ENCODE data around the gene SH3BP5L. TPM values are rescaled to one million over a fixed set of nuclear protein-coding genes. Genes with fewer than 3 reads are reported as not detected.

The SH3BP5L gene
- total RNA-seq = 19.8 TPM
- long read RNA-seq, transcript SH3BP5L-201 (7 exons, 3,861 nt) = major isoform, 12 of 13 reads
- long read RNA-seq, partial matches to known transcripts = 0 of 13 reads
- long read RNA-seq, other reads (novel, unspliced or antisense) = 1 of 13 reads

DNA sequence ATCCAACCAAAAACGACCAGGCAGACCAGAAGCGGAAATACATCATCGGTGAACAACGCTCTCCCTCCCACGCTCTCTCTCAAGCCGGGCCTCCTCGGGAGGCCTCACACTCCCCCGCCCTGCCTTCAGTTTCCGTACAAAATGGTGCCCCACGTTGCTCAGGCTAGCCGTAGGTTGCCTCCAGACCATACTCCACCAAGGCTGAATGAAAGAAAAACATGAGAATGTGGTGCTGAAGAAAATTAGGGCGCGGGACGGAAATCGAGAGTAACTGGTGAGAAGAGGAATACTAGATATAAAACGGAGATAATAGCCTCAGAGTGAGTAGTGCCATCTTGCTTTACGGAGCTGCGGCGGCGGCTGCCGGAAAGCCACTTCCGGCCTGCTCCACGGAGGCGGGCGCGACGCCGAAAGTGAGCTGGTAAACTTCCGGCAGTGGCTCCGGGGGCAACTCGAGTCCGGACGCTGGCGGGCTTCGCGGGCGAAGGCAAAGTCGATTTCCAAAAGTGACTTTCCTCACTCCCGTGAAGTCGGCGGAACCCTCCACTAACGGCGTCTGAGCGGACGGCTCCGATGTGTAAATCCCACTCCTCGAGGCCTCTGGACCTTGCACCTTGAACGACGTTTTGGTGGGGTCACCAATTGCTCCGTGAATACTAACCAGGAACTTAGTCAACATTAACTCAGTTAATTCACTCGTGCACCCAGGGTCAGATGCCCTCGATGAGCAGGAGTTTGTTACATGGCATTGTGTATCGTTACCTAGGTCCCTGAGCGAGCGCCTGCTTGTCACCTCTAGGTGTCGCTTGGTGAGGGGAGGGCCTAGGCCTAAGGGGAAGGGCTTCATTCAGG lies at the start of gene SH3BP5L:
Gene SH3BP5L (minus strand): TSS at position 7 of the 852 bp plus-strand sequence. CDS start 980 bp downstream, outside the sequence.
- ATAC-seq (ENCODE audit: poor library complexity) = peak; percentile 96
- peak; percentile 95 for DNase-seq
- intact Hi-C loops (cut with DNase I) = no loop called here

DNA sequence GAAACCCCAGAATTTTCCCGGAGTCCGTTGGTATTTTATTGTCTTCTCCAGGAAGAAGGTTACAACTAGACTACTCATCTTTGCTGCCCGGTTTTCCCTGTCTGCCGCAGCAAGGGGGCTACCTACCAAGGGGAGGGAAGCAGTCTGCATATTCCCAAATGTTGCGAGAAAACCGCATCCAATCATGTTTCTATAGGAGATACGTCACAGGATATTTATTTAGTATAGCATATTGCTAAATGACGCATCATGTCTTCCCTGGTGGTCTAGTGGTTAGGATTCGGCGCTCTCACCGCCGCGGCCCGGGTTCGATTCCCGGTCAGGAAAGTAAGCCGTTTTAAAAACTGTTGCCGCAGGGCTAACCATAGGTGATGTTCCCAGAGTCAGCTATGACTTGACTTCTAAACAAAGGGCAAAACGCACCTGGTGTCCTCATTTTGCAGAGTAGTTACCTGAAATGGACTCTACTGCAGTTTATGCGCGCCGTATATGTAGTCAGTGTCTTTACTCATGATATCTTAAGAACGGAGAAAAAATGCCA lies 48.3 kb upstream of the SH3BP5L start:
- ATAC-seq (ENCODE audit: poor library complexity) (peak; percentile 80), DNase-seq (peak; percentile 84)
- intact Hi-C loops (cut with DNase I) = no loop called here

DNA sequence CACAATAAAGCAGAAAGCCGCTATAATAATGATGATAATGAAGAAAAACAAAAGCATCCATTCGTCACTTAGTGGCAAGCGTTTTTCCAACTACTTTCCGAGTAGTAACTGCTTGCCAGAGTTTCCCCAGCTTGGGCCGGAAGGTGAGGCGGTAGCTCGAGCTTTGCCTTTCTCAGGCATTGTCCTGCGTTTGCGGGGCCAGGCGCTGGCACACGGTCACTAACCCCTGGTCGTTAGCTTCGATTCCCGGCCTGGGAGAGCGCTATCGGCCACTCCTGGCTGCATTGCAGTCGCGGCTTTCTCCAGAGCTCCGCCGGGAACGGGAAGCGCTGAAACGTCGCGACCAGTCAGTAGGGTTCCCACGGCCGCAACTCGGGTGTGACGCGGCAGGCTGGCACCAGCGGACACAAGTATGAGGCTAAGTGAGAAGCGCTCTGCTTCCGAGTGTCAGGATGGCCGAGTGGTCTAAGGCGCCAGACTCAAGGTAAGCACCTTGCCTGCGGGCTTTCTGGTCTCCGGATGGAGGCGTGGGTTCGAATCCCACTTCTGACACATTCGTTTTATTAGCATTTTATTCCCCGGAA lies 47.8 kb upstream of the SH3BP5L start:
- DNase-seq (peak; percentile 95), ATAC-seq (ENCODE audit: poor library complexity) (peak; percentile 96)
- intact Hi-C loops (cut with DNase I) = no loop called here

DNA sequence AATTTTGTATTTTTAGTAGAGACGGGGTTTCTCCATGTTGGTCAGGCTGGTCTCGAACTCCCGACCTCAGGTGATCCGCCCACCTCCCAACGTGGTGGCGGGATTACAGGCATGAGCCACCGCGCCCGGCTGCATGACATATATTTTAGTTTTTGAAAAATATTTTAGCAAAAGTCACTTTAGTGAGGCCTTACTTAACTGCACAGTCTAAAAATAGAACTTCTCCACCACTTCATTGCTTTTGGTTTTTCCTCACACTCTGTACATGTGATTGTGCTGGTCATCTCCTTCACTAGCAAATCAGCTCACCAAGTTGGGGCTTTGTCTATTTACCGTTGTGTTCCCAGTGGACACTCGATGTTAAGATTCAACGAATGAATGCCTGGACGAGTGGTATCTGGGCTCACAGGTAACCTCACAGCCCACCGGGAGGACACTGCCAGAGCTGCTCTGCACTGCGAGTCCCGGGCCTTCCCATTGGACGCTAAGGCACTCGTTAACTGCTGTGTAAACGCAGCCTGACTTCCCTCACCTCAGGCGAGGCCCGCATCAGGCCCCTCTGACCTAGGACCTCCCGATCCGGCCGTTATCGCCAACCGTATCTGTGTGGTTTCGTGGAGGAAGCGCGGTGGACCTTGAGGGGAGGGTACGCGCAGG lies 47.2 kb upstream of the SH3BP5L start:
- intact Hi-C loops (cut with DNase I) = no loop called here
- ATAC-seq (ENCODE audit: poor library complexity) = peak; percentile 75

DNA sequence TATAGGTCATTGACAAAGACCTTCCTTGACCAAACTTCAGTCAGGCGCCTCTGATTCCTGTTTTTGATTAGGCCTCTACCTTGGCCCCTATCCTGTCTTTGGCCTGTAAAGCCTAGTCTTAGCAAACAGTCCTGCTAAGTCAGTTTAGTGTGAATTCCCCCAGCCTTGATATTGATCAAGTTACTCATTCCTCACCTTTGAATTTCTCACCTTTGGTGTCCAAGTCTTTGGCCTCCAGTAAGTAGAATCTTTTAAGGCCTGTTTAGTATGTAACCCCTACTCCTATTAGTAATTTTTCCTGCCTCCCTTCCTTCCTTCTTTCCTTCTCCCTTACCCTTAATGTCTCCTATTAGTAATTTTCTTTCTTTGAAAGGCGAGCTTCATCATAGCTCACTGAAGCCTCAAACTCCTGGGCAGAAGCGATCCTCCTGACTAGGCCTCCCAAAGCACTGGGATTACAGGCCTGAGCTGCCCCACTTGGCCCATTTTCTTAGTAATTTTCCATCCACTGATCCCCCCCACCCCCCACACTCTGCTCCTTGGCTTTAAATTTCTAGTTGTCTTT lies 46.2 kb upstream of the SH3BP5L start:
- intact Hi-C loops (cut with DNase I) = no loop called here
- DNase-seq = no peak
- no peak for ATAC-seq (ENCODE audit: poor library complexity)

More for the DNA sequence above, 47.2 kb upstream of the SH3BP5L start:
- peak; percentile 71 for DNase-seq

DNA sequence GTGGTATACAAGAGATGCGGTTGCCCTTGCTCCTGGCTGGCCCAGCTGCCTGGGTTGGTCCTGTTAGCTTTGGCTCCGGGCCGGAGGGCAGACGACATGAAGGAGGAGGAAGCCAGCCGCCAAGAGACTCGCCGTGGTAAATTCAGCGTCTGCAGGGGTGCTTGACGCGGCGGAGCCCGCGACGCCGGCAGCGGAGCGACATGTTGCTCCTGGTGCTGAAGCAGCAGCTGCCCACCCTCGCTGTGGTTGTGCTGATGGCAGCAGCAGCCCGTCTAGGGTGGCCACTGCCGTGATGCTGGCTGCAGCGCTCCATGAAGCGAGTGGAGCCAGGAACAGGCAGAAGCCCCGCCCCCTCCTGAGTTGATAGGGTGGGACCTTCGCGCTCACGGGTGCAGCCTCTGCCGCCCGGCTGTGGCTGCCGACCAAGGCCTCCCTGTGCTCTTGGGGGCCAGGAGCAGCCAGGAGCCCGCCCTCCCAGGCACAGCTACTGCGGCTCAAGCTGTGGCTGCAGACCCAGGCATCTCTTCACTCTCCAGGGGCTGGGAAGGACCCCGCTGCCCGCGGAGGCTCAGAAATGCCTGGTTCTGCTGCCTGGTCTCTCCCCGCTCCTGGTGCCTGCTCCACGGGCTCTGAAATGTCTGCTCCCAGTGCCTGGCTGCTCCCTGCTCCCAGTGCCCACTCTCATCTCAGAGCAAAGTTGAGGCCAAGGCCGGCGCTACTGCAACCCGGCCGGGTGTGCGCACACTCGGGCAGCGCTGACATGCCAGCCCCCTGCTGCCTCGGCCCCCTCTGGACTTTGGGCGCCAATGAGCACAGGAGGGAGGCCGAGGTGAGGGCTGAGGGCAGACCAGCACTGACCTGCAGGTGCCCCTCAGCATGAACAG lies 37.5 kb upstream of the SH3BP5L start:
- intact Hi-C loops (cut with DNase I) = no loop called here
- peak; percentile 82 for ATAC-seq (ENCODE audit: poor library complexity)

DNA sequence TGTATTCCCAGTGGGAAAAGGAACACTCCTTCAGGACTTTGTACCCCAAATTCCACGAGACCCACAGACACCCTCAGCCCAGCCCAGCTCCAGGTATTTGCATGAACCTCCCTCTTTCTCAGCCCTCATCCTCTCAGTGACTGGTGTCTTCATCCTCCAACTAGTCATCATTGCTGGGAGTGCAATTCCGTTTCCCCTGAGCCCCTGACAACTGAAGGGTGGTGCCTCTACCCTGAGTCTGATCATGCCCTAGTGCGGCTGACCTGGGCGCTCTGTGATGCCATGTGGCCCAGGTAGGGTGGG lies 36.9 kb upstream of the SH3BP5L start:
- no peak for ATAC-seq (ENCODE audit: poor library complexity)
- intact Hi-C loops (cut with DNase I) = no loop called here

More for the DNA sequence above, 37.5 kb upstream of the SH3BP5L start:
- peak; percentile 93 for DNase-seq

DNA sequence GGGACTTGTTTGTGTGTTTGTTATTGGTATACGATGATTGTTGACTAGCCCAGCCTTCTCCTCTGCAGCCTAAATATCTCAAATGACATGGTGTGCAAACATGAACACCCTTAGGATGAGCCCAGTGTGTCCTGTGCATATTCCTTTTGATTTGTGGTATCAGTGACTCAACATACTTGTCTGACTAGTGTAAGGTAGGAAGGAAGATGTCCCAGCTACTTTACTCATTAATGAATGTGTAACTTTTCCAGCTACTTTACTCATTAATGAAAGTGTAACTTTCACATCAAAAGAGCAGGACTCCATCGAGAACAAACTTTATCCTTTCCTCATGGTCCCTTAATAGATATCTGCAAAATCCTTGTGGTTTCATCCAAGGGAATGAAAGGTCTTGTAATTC lies 35.9 kb upstream of the SH3BP5L start:
- intact Hi-C loops (cut with DNase I) = no loop called here
- no peak for ATAC-seq (ENCODE audit: poor library complexity)

More for the DNA sequence above, 36.9 kb upstream of the SH3BP5L start:
- no peak for DNase-seq

DNA sequence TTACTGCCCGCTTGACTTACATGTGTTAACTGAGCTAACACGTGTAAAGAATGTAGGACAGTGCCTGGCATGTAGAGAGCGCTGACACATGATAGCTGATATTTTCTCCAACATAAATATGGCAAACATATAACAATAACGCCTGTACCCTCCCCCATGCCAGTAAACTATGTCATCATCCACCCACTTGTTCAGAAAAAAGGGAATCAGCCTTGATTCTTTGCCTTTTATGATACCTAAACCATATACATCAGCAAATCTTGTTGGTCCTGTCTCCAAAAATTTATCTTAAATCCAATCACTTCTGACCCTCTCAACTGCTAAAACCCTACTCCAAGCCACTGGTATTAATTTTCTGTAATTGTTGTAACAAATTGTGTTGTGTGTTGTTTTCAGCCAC lies 34.3 kb upstream of the SH3BP5L start:
- no peak for DNase-seq
- intact Hi-C loops (cut with DNase I) = no loop called here
- ATAC-seq (ENCODE audit: poor library complexity) = no peak

More for the DNA sequence above, 35.9 kb upstream of the SH3BP5L start:
- no peak for DNase-seq

DNA sequence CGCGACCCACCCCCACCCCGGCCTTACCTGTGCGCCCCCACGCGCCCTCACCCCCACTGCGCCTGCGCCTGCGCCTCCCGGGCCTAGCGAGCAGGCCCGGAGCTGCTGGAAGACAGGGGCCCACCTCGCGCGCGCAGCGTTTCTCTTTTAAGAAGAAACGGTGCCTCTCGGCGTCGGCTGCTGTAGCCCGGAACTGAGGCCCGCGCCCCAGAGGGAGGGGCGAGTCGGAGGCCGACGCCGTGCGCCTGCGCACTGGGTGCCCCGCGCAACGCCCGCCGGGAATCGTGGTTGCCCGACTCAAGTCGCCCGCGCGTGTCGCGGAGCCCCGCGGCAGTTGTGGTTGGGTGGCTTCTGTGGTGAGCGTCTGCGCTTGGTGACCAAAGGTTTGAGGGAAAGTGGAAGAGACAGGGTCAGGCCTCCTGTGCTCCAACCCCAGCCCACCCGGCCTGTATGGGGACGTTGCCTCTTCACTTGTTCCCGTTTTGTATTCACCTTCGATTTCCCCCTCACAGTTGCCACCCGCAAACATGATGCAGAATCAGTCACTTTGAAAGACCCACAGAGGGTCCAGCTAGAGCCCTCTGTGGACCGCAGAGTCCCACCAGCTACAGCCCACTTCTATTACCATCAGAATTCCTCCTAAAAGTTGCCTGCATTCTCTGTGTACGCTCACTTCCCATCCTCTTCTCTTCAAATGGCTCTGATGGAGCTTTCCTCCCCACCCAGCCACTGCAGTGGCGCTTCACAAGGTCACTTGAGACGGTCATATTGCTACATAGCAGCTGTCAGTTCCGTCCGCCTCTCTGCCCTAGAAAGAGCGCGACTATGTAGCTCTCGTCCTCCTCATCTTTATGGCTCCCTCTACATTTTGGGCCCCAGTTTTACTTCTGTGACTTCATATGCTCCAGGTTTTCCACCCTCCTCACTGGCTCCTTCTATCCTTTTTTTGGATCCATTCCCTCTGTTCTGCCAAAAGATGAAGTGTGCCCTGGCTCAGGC lies 33.5 kb upstream of the SH3BP5L start, which contains the start of gene ZNF692:
Gene ZNF692 (minus strand): TSS at position 195 of the 999 bp plus-strand sequence. CDS start 776 bp downstream, outside the sequence.
- DNase-seq (peak; percentile 99), ATAC-seq (ENCODE audit: poor library complexity) (peak; percentile 92)
- intact Hi-C loops (cut with DNase I) = loop anchor here (2.0 kb wide), 1 partner anchor 20 kb away; the partner anchor contains the start of gene ZNF672

DNA sequence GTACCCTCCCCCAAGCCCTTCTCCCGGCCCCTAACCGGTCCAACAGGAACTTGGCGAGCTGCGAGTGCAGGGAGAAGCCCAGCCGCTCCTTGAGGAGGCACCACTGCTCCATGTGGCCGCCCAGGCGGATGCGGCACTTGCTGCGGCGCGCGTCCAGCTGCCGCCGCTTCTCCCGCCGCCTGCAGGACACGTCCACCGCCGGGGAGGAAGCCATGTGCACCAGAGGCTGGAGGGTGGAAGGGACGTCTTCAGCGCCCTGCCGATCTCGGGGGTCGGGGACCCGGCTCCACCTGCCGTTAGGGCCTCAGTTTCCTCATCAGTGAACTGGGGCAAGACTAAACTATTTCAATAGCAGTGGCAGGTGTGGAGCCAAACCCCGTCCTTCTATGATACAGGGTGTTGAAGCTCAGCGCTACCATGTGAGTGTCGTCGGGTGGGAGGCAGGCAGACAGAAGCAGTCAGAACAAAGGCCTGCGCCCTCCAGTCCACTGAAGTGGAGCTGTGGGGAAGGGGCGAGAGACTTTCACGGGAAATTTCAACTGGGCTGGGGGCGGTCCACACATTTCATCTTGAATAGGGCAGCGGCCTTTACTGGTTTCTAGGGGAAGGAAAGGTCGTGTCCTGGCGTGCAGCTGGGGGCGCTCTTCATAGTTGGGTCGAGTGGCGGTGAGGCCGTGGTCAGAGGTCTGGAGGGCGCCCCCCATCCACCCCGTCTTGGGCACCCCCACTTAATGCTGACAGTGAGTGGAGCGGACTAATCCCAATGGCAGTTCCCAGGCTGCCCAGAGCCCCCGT lies 32.6 kb upstream of the SH3BP5L start:
- intact Hi-C loops (cut with DNase I) = loop anchor here (2.0 kb wide), 1 partner anchor 19 kb away; the partner anchor contains the start of gene ZNF672
- DNase-seq (peak; percentile 80), ATAC-seq (ENCODE audit: poor library complexity) (peak; percentile 67)

DNA sequence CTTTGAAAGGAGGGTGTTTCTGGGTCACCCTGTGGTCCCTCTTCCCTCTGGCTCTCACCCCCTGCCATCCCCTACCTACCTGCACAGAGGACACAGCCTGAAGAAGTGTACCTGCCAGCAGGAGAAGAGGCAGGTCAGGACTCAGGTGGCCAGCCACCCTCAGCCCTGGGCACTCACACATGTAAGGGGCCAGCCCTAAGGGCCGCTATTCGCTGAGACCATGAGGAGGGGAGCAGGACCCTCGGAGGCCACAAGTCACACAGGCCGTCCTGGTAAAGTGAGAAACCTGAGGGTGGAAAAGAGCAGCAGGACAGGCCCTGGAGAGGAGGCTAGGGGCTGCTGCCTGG lies 32.0 kb upstream of the SH3BP5L start:
- intact Hi-C loops (cut with DNase I) = loop anchor here (2.0 kb wide), 1 partner anchor 19 kb away; the partner anchor contains the start of gene ZNF672
- ATAC-seq (ENCODE audit: poor library complexity) (no peak), DNase-seq (no peak)

DNA sequence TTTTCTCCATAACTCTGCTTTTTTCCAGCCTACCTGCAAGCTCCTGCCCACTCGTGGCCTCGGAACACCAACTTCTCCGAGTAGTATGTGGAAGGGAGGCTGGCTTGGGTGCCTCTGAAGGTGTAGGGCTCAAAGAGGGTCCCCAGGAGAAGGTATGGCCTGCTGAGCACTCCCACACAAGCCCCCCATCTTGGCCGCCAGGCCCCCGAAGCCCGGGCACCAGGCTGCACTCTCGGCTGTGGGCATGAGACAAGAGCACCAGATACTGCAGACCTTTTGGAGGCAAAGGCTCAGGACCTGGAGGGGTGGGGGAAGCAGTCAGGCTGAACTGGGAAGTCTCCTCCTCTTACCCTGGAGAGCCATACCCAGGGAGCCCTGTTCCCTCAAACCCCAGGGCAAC lies 31.5 kb upstream of the SH3BP5L start:
- DNase-seq (no peak), ATAC-seq (ENCODE audit: poor library complexity) (no peak)
- intact Hi-C loops (cut with DNase I) = no loop called here

DNA sequence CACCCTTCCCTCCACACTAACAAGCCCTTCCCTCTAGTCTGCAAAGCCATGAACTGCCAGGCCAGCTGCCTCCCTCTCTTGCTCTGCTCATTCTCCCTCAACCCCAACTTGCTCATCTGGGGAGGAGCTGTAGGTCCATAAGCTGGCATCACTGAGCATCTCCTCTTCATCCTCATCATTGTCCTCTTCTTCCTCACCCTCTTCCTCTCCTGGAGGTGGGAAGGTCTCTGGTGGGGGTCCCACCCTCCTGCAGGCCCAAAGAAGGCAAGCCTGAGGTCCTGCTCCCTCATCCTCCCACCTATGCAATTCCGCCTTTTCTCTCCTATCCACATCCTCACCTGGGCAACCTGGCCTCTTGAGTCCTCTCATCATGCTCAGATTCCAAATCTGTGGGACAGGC lies 30.5 kb upstream of the SH3BP5L start:
- ATAC-seq (ENCODE audit: poor library complexity) = no peak
- intact Hi-C loops (cut with DNase I) = no loop called here
- DNase-seq = no peak

DNA sequence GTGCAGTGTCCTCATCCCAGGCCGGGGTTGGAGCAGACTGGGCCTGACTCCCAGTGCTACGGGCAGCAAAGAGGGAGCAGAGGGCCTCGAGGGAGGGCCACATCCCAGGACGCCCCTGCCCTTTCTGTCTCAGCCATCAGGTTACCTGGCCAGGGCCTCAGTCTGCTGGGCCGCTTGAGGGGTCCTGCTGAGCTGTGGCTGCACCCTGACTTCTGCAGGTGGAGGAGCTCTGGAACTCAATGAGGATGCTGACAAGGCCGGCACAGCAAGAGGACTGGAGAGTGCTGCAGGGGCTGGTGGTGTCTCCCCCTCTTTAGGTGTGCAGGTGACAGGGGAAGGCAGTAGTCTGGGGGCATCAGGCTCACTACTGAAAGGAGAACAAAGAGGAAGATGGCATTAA lies 29.9 kb upstream of the SH3BP5L start:
- ATAC-seq (ENCODE audit: poor library complexity) (no peak), DNase-seq (no peak)
- intact Hi-C loops (cut with DNase I) = no loop called here
